HFF-Myc (cell line): ENCODE data around the gene CRIM1.

Source experiments
- DNase-seq: peaks from one replicate; pipeline ENCODE4 v3.0.0-alpha.2; 2011; ENCODE audit warnings: low read depth; ENCODE audit errors: extremely low read depth
- H3K4me3 ChIP-seq: replicated peaks from 2 replicates; pipeline ENCODE4 v1.5.1; 2011; ENCODE audit warnings: low read depth, mild to moderate bottlenecking, control low read depth, low read length
- CTCF ChIP-seq: IDR thresholded peaks from 2 replicates; pipeline ENCODE4 v1.5.1; 2012; ENCODE audit warnings: mild to moderate bottlenecking, low read depth, low read length, control low read depth; ENCODE audit errors: missing control alignments

The CRIM1 gene

GRCh38 chr2:36535099-36535498 is 179.5 kb downstream of the CRIM1 start:
- no peak for DNase-seq
- TF ChIP-seq CTCF: no peak

GRCh38 chr2:36536776-36537175 is 181.2 kb downstream of the CRIM1 start:
- no peak for TF ChIP-seq CTCF
- no peak for DNase-seq
- H3K4me3 ChIP-seq: no peak overlapping the region

More at GRCh38 chr2:36535099-36535498, 179.5 kb downstream of the CRIM1 start:
- no peak overlapping the region for H3K4me3 ChIP-seq

- DNase-seq: no peak
- no peak overlapping the region for H3K4me3 ChIP-seq
- no peak for TF ChIP-seq CTCF
Observed at GRCh38 chr2:36538335-36538734, 182.8 kb downstream of the CRIM1 start.

GRCh38 chr2:36539631-36540030 is 184.1 kb downstream of the CRIM1 start:
- no peak for TF ChIP-seq CTCF
- DNase-seq: no peak
- H3K4me3 ChIP-seq: no peak overlapping the region

- no peak for DNase-seq
- no peak overlapping the region for H3K4me3 ChIP-seq
- TF ChIP-seq CTCF: no peak
Observed at GRCh38 chr2:36540986-36541754, 185.6 kb downstream of the CRIM1 start.

GRCh38 chr2:36541891-36542595 is 186.5 kb downstream of the CRIM1 start:
- DNase-seq: no peak
- TF ChIP-seq CTCF: no peak

More at GRCh38 chr2:36541891-36542595, 186.5 kb downstream of the CRIM1 start:
- H3K4me3 ChIP-seq: no peak overlapping the region
